Breast epithelium (tissue), 4 donors: ENCODE data around the gene CPNE4. TPM values are rescaled to one million over a fixed set of nuclear protein-coding genes. Genes with fewer than 3 reads are reported as not detected.

Source experiments
- DNase-seq, 2 donors: peaks; one replicate each; pipeline ENCODE4 v3.0.0-alpha.2; 2019; ENCODE audit warnings: low spot score in 2 of 2
- H3K27ac ChIP-seq, 2 donors: fragments of 200-600 bp; sonication (generic) in 1 of 2; one replicate each; pipeline ENCODE4 v1.5.1; 2016 to 2019; ENCODE audit warnings: mild to moderate bottlenecking in 1 of 2
- H3K27me3 ChIP-seq, 2 donors: fragments of 200-600 bp; sonication (generic) in 1 of 2; one replicate each; pipeline versions ENCODE4 v1.5.1 to v1.6.0; 2017 to 2019; ENCODE audit warnings: control low read depth in 1 of 2, mild to moderate bottlenecking in 1 of 2
- H3K36me3 ChIP-seq: fragments of 200-600 bp; one replicate; pipeline ENCODE4 v1.5.1; 2019
- H3K4me1 ChIP-seq, 2 donors: fragments of 200-600 bp; sonication (generic); one replicate each; pipeline ENCODE4 v1.5.1; 2016 to 2019; ENCODE audit warnings: control low read depth in 1 of 2
- H3K4me3 ChIP-seq, 3 donors: fragments of 200-600 bp; sonication (generic); 1 replicate in 2 of 3; 2 replicates in 1 of 3; pipeline ENCODE4 v1.5.1; 2016 to 2019; ENCODE audit warnings: mild to moderate bottlenecking in 3 of 3, moderate library complexity in 2 of 3
- H3K9me3 ChIP-seq, 2 donors: fragments of 200-600 bp; sonication (generic) in 1 of 2; one replicate each; pipeline ENCODE4 v1.5.1; 2016 to 2019; ENCODE audit warnings: control low read depth in 1 of 2
- CTCF ChIP-seq, 3 donors: fragments of 450-650 bp; IDR thresholded peaks; one replicate each; pipeline ENCODE4 v1.5.1; 2016 to 2017; ENCODE audit warnings: antibody characterized with exemption in 3 of 3, mild to moderate bottlenecking in 3 of 3, moderate library complexity in 3 of 3
- POLR2A ChIP-seq: fragments of 450-650 bp; IDR thresholded peaks from one replicate; pipeline ENCODE4 v1.6.1; 2016; ENCODE audit warnings: antibody characterized with exemption, mild to moderate bottlenecking, moderate library complexity
- POLR2AphosphoS5 ChIP-seq, 3 donors: sonication (generic); formaldehyde crosslinking; IDR thresholded peaks; one replicate each; pipeline ENCODE4 v1.6.1; 2017; ENCODE audit warnings: antibody characterized with exemption in 3 of 3
- intact Hi-C: fragments of 100-400 bp; cut with DNase I; formaldehyde crosslinking; loops from one replicate; pipeline ENCODE4 v1.15.1; 2023; ENCODE audit warnings: low total_unique reads
- total RNA-seq, 3 donors: library from RNA; depleted of rRNA; stranded (reverse); fragments of >200 nt; gene quantifications; one replicate each; pipeline ENCODE4 v1.1.0, GENCODE V29; 2016

The CPNE4 gene
- total RNA-seq, 3 donors from 2014 or later, result 0.16 TPM; not detected in 2

GRCh38 chr3:131586277-131586676, 448.5 kb downstream of the CPNE4 start:
- DNase-seq, result no peak

GRCh38 chr3:131582438-131582837, 452.4 kb downstream of the CPNE4 start:
- intact Hi-C loops, result no loop called here
- no peak for DNase-seq
- TF ChIP-seq POLR2A (no peak), CTCF (IDR thresholded peaks at IDR 0.05) (no peak), POLR2AphosphoS5 (IDR thresholded peaks at IDR 0.05) (no peak)
- Histone ChIP-seq H3K4me3 (no peak overlapping the region), H3K27me3 (no peaks in the 10 kb centered on the region), H3K9me3 (no peaks in the 10 kb centered on the region), H3K4me1 (no peaks in the 10 kb centered on the region), H3K27ac (no peak overlapping the region), H3K36me3 (no peaks in the 10 kb centered on the region)

More at GRCh38 chr3:131586277-131586676, 448.5 kb downstream of the CPNE4 start:
- H3K36me3 ChIP-seq, result no peaks in the 10 kb centered on the region
- TF ChIP-seq POLR2AphosphoS5 (IDR thresholded peaks at IDR 0.05) (no peak), CTCF (IDR thresholded peaks at IDR 0.05) (no peak), POLR2A (no peak)
- no peak overlapping the region for H3K27ac ChIP-seq
- H3K27me3 ChIP-seq, result no peaks in the 10 kb centered on the region
- intact Hi-C loops, result no loop called here
- H3K4me1 ChIP-seq, result no peaks in the 10 kb centered on the region
- H3K4me3 ChIP-seq, result no peak overlapping the region
- no peaks in the 10 kb centered on the region for H3K9me3 ChIP-seq

- no peak for DNase-seq
- no peak overlapping the region for H3K4me3 ChIP-seq
- intact Hi-C loops, result no loop called here
These were observed 466.4 kb downstream of the CPNE4 start for GRCh38 chr3:131568460-131568859.

GRCh38 chr3:131564812-131565211, 470.0 kb downstream of the CPNE4 start:
- intact Hi-C loops, result no loop called here
- H3K36me3 ChIP-seq, result no peaks in the 10 kb centered on the region
- TF ChIP-seq POLR2AphosphoS5 (IDR thresholded peaks at IDR 0.05) (no peak), POLR2A (no peak), CTCF (IDR thresholded peaks at IDR 0.05) (no peak)
- H3K4me1 ChIP-seq, result no peaks in the 10 kb centered on the region
- H3K4me3 ChIP-seq, result no peak overlapping the region
- DNase-seq, result no peak
- H3K27me3 ChIP-seq, result no peaks in the 10 kb centered on the region
- no peak overlapping the region for H3K27ac ChIP-seq
- no peaks in the 10 kb centered on the region for H3K9me3 ChIP-seq

More at GRCh38 chr3:131568460-131568859, 466.4 kb downstream of the CPNE4 start:
- TF ChIP-seq POLR2AphosphoS5 (IDR thresholded peaks at IDR 0.05) (no peak), CTCF (IDR thresholded peaks at IDR 0.05) (no peak), POLR2A (no peak)
- Histone ChIP-seq H3K4me1 (no peaks in the 10 kb centered on the region), H3K27ac (no peak overlapping the region), H3K36me3 (no peaks in the 10 kb centered on the region), H3K9me3 (no peaks in the 10 kb centered on the region), H3K27me3 (no peaks in the 10 kb centered on the region)

GRCh38 chr3:131561511-131561910, 473.3 kb downstream of the CPNE4 start:
- intact Hi-C loops, result no loop called here
- Histone ChIP-seq H3K27me3 (no peaks in the 10 kb centered on the region), H3K27ac (peak overlapping the region in 1 of 2 donors; percentile 19), H3K4me1 (no peaks in the 10 kb centered on the region), H3K36me3 (no peaks in the 10 kb centered on the region), H3K4me3 (no peak overlapping the region), H3K9me3 (no peaks in the 10 kb centered on the region)
- DNase-seq, result no peak
- TF ChIP-seq CTCF (IDR thresholded peaks at IDR 0.05) (no peak), POLR2A (no peak), POLR2AphosphoS5 (IDR thresholded peaks at IDR 0.05) (no peak)
